SKM-1 treated with dmso at 0.1 percent for 144 hours (cell line): ENCODE data around the gene CYP20A1.

Source experiments
- DNase-seq: peaks from one replicate; lab custom pipeline; 2025; ENCODE audit not compliant: unreplicated experiment; lab: John Stamatoyannopoulos, UW

CYP20A1 gene

GRCh38 chr2:203354966-203355365 is 116.1 kb downstream of the CYP20A1 start:
- DNase-seq, result no peak
